GM23248 (cell line): Measurements from ENCODE around the gene HDAC2. TPM values are rescaled to one million over a fixed set of nuclear protein-coding genes. Genes with fewer than 3 reads are reported as not detected.
A peak's percentile ranks its signal among the peaks of the same experiment; 100 is the strongest.
"Not testable (repeated sequence)": the region's sequence is repeated elsewhere in the genome, so short reads cannot be mapped to it uniquely, and the experiment has no call there.

Experiments
- DNase-seq: peaks from one replicate; pipeline ENCODE4 v3.0.0-alpha.2; 2015
- H2AFZ ChIP-seq: fragments of 200-600 bp; sonication (generic); 2 replicates; pipeline ENCODE4 v1.6.1; 2016; ENCODE audit warnings: antibody characterized with exemption
- H3F3A ChIP-seq: fragments of 200-600 bp; sonication (generic); 2 replicates; pipeline ENCODE4 v1.6.1; 2016; ENCODE audit warnings: mild to moderate bottlenecking, antibody characterized with exemption, mixed run types; ENCODE audit not compliant: insufficient read depth
- H3K27ac ChIP-seq: fragments of 200-600 bp; sonication (generic); 2 replicates; pipeline ENCODE4 v1.5.1; 2016; ENCODE audit warnings: mild to moderate bottlenecking
- H3K27me3 ChIP-seq: fragments of 200-600 bp; sonication (generic); replicated peaks from 2 replicates; pipeline ENCODE4 v1.6.1; 2016; ENCODE audit warnings: mild to moderate bottlenecking; ENCODE audit not compliant: insufficient read depth
- H3K36me3 ChIP-seq: fragments of 200-600 bp; sonication (generic); 2 replicates; pipeline ENCODE4 v1.6.1; 2016; ENCODE audit warnings: low read depth, mild to moderate bottlenecking
- H3K4me1 ChIP-seq: fragments of 200-600 bp; sonication (generic); 2 replicates; pipeline ENCODE4 v1.6.1; 2016; ENCODE audit warnings: mild to moderate bottlenecking; ENCODE audit not compliant: insufficient read depth
- H3K4me2 ChIP-seq: fragments of 200-600 bp; sonication (generic); one replicate; pipeline ENCODE4 v1.6.1; 2016; ENCODE audit warnings: mild to moderate bottlenecking; ENCODE audit not compliant: unreplicated experiment
- H3K4me3 ChIP-seq: fragments of 200-600 bp; sonication (generic); 2 replicates; pipeline ENCODE4 v1.5.1; 2016; ENCODE audit warnings: mild to moderate bottlenecking
- H3K79me2 ChIP-seq: fragments of 200-600 bp; sonication (generic); 2 replicates; pipeline ENCODE4 v1.6.1; 2016; ENCODE audit warnings: mild to moderate bottlenecking; ENCODE audit not compliant: insufficient read depth
- H3K9ac ChIP-seq: fragments of 200-600 bp; sonication (generic); 2 replicates; pipeline ENCODE4 v1.6.1; 2016; ENCODE audit warnings: mild to moderate bottlenecking
- H3K9me2 ChIP-seq: fragments of 200-600 bp; sonication (generic); 2 replicates; pipeline ENCODE4 v1.6.1; 2016; ENCODE audit warnings: mixed run types, mild to moderate bottlenecking, moderate library complexity; ENCODE audit not compliant: insufficient read depth
- H3K9me3 ChIP-seq: fragments of 200-600 bp; sonication (generic); one replicate; pipeline ENCODE4 v1.6.1; 2017; ENCODE audit warnings: low read depth
- H4K20me1 ChIP-seq: fragments of 200-600 bp; sonication (generic); 2 replicates; pipeline ENCODE4 v1.6.0; 2016; ENCODE audit not compliant: insufficient read depth
- EZH2 ChIP-seq: fragments of 200-600 bp; sonication (generic); IDR thresholded peaks from 2 replicates; pipeline ENCODE4 v1.6.1; 2018; ENCODE audit warnings: antibody characterized with exemption, mild to moderate bottlenecking; ENCODE audit not compliant: insufficient read depth, poor library complexity, severe bottlenecking
- EZH2phosphoT487 ChIP-seq: fragments of 200-600 bp; sonication (generic); IDR thresholded peaks from 2 replicates; pipeline ENCODE4 v1.6.1; 2018; ENCODE audit warnings: antibody characterized with exemption, moderate library complexity, mild to moderate bottlenecking, low read depth; ENCODE audit not compliant: insufficient read depth
- WGBS, 2 experiments: methylation state at CpG; one replicate each; pipeline ENCODE4 v1.1.6; 2015 to 2017; ENCODE audit warnings: low lambda C conversion rate in 2 of 2, low coverage in 1 of 2; ENCODE audit errors: missing lambda C conversion rate in 2 of 2; 5-methylcytosine and 5-hydroxymethylcytosine counted together
- in situ Hi-C: fragments of 300-500 bp; cut with MboI; formaldehyde crosslinking; loops from 2 replicates; pipeline ENCODE4 v1.15.0; 2020
- polyA plus RNA-seq: library from polyadenylated mRNA; unstranded; fragments of >200 nt; fragmentation: Nextera tagmentation; extraction: Ambion mirVana; gene quantifications from 2 replicates; pipeline ENCODE4 v1.2.1, GENCODE V29; 2016
- total RNA-seq: library from RNA; depleted of rRNA; stranded (reverse); fragments of >200 nt; shearing (Covaris generic); gene quantifications from 2 replicates; pipeline ENCODE4 v1.2.3, GENCODE V29; 2014

HDAC2 gene
- total and polyA plus RNA-seq, 2 experiments from 2014 or later, result 29.4 to 97.4 TPM

- Histone ChIP-seq H3K9me3 (no peaks in the 10 kb centered on the region), H3K36me3 (peaks cover 74% of the 10 kb centered on the region), H3K4me3 (no peak overlapping the region), H3K9me2 (no peaks in the 10 kb centered on the region), H3K4me1 (peaks cover 5% of the 10 kb centered on the region; the same call in 1 of the 2 replicates), H2AFZ (no peak overlapping the region), H3K27me3 (no peaks in the 10 kb centered on the region), H3K79me2 (peaks cover 25% of the 10 kb centered on the region), H3K27ac (no peak overlapping the region), H4K20me1 (no peaks in the 10 kb centered on the region), H3F3A (peaks cover 15% of the 10 kb centered on the region; the same call in 1 of the 2 replicates), H3K4me2 (no peak overlapping the region), H3K9ac (no peak overlapping the region)
- no peak for DNase-seq
- 95 to 97% methylated on average over 2 of the region's 2 CpGs for WGBS, 2 experiments
- TF ChIP-seq EZH2phosphoT487 (no peak), EZH2 (no peak)
- in situ Hi-C loops, result no loop called here
Measured at GRCh38 chr6:113944701-113945100, 26.2 kb downstream of the HDAC2 start.

DNA sequence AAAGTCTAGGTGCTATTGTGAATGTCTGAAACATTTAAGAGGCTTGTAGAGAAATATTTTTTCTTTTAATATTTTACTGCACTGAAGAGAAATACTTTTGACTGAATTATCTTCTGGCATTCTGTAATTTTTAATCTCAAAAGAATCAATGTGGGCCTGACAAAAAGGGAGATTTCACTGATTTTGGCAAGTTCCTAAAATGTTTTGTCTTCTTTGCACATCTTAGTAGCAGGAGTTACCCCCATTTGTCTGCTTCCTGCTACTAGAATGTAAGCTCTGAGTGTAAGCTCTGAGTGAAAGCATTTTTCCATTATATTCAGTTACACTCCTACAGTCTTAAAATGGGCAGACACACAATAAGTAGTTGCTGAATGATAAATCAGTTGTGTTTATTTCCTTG is 31.1 kb downstream of the HDAC2 start:
- Histone ChIP-seq H3K27ac (no peak overlapping the region), H3K9me2 (no peaks in the 10 kb centered on the region), H3F3A (peaks cover 19% of the 10 kb centered on the region), H3K9ac (no peak overlapping the region), H3K79me2 (no peaks in the 10 kb centered on the region), H3K36me3 (peaks cover 60% of the 10 kb centered on the region), H3K4me3 (no peak overlapping the region), H3K4me2 (no peak overlapping the region), H3K9me3 (no peaks in the 10 kb centered on the region), H4K20me1 (no peaks in the 10 kb centered on the region), H3K4me1 (no peaks in the 10 kb centered on the region), H2AFZ (no peak overlapping the region), H3K27me3 (no peaks in the 10 kb centered on the region)
- TF ChIP-seq EZH2 (no peak), EZH2phosphoT487 (no peak)
- in situ Hi-C loops, result no loop called here
- DNase-seq, result no peak

- Histone ChIP-seq H3K27me3 (no peaks in the 10 kb centered on the region), H3K9ac (no peak overlapping the region), H3K36me3 (peaks cover 30% of the 10 kb centered on the region), H3K79me2 (no peaks in the 10 kb centered on the region), H3K4me2 (no peak overlapping the region), H3F3A (peaks cover 18% of the 10 kb centered on the region), H3K9me2 (no peaks in the 10 kb centered on the region), H4K20me1 (no peaks in the 10 kb centered on the region), H2AFZ (no peak overlapping the region), H3K4me3 (no peak overlapping the region), H3K27ac (no peak overlapping the region), H3K4me1 (no peaks in the 10 kb centered on the region), H3K9me3 (no peaks in the 10 kb centered on the region)
- in situ Hi-C loops, result no loop called here
- DNase-seq, result peak; percentile 69
- TF ChIP-seq EZH2 (no peak), EZH2phosphoT487 (no peak)
- 87 to 88% methylated on average over 6 of the region's 6 CpGs for WGBS, 2 experiments
Measured at GRCh38 chr6:113936093-113936934, 34.6 kb downstream of the HDAC2 start.

DNA sequence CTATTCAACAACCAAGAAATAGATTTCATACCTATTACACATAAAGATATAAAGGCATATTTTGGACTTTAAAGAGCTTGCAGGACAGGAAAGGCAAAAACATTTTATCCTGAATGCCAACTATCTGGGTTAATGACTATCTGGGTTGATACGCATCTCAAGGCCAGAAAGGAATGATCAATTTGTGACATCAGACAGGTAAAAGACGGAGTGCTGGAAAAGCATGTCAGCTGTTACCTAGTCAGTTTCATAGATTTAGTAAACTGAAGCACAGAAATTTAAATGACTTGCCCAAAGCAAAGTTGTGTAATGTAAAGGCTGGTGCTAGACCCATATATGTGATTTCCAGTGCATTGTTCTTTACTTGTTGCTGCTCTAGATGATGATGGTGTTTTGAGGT is 36.8 kb downstream of the HDAC2 start:
- H3K9me3 ChIP-seq, result no peaks in the 10 kb centered on the region
- H3K4me2 ChIP-seq, result no peak overlapping the region
- WGBS, 2 experiments, result 98% methylated on average over 2 of the region's 2 CpGs
- no peak overlapping the region for H3K27ac ChIP-seq
- H3K4me1 ChIP-seq, result no peaks in the 10 kb centered on the region
- H3F3A ChIP-seq, result peaks cover 4% of the 10 kb centered on the region; the same call in 1 of the 2 replicates
- H3K4me3 ChIP-seq, result no peak overlapping the region
- no peak for DNase-seq
- H3K9me2 ChIP-seq, result no peaks in the 10 kb centered on the region
- H3K36me3 ChIP-seq, result peaks cover 9% of the 10 kb centered on the region; the same call in 1 of the 2 replicates
- no peaks in the 10 kb centered on the region for H3K27me3 ChIP-seq
- H4K20me1 ChIP-seq, result no peaks in the 10 kb centered on the region
- H2AFZ ChIP-seq, result no peak overlapping the region
- no peaks in the 10 kb centered on the region for H3K79me2 ChIP-seq
- TF ChIP-seq EZH2phosphoT487 (no peak), EZH2 (no peak)
- H3K9ac ChIP-seq, result no peak overlapping the region
- in situ Hi-C loops, result no loop called here

- H3K4me3 ChIP-seq, in situ Hi-C loops, H3K9me3 ChIP-seq, H3K4me2 ChIP-seq, H3K27ac ChIP-seq, H3K36me3 ChIP-seq, H4K20me1 ChIP-seq, H3K27me3 ChIP-seq, H2AFZ ChIP-seq, H3K79me2 ChIP-seq, H3K4me1 ChIP-seq, DNase-seq, H3K9me2 ChIP-seq, H3F3A ChIP-seq, H3K9ac ChIP-seq: not testable (repeated sequence)
- WGBS, 2 experiments, result 94 to 95% methylated on average over 3 to 23 of the region's 23 CpGs
Measured at GRCh38 chr6:113931907-113932306, 39.0 kb downstream of the HDAC2 start.
